ENCODE data around the gene MAFG.

DNA sequence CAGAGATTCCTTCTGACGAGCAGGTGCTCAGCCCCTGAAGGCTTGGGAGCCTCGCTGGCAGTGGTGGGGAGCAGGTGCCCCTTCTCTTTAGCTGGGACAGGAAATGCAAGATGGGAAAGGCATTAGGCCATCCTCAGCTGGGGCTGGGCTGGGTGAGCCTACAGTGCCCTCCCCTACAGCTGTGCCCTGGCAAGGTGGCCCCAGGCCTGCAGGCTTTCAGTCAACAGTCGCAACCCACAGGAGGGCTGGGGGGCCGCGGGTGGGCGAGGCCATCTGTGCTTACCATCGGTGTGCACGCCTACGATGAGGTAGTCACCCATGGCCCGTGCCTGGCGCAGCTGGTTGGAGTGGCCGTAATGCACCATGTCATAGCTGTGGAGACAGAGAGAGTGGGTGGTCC lies 18.3 kb downstream of the MAFG start:
- TF ChIP-seq, protein P1, sequence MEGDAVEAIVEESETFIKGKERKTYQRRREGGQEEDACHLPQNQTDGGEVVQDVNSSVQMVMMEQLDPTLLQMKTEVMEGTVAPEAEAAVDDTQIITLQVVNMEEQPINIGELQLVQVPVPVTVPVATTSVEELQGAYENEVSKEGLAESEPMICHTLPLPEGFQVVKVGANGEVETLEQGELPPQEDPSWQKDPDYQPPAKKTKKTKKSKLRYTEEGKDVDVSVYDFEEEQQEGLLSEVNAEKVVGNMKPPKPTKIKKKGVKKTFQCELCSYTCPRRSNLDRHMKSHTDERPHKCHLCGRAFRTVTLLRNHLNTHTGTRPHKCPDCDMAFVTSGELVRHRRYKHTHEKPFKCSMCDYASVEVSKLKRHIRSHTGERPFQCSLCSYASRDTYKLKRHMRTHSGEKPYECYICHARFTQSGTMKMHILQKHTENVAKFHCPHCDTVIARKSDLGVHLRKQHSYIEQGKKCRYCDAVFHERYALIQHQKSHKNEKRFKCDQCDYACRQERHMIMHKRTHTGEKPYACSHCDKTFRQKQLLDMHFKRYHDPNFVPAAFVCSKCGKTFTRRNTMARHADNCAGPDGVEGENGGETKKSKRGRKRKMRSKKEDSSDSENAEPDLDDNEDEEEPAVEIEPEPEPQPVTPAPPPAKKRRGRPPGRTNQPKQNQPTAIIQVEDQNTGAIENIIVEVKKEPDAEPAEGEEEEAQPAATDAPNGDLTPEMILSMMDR (IDR thresholded peaks at IDR 0.05): no peak
- no peak for TF ChIP-seq POLR2AphosphoS5 (IDR thresholded peaks at IDR 0.05)
